Measurements from ENCODE around the gene TBC1D2B. TPM values are rescaled to one million over a fixed set of nuclear protein-coding genes. Genes with fewer than 3 reads are reported as not detected.
"Not testable (repeated sequence)": the region's sequence is repeated elsewhere in the genome, so short reads cannot be mapped to it uniquely, and the experiment has no call there.

The TBC1D2B gene
- polyA plus RNA-seq, 6 donors from 2014 or later = 1.7 to 5.5 (median 2.9) TPM

DNA sequence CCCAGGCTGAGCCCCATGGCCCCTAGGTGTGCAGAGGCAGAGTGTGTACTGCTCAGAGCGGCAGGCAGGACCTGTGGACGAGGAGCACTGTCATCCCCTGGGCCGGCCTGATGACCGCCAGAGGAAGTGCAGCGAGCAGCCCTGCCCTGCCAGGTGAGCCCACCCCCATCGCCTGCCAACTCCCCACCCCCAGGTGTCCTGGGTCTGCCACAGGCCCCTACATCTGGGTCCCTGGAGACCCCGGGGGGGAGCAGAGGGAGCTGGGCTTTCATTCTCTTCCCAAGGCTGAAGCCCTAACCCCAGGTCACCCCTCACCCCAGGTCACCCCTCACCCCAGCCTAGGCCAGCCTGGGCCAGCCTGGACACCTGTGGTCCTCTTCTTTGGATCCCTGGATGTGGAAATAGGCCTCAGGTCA is 93.1 kb downstream of the TBC1D2B start:
- Mint-ChIP-seq H3K9me3 (no peaks in the 10 kb centered on the region), H3K27me3 (peaks cover 3 to 18% (median 11%) of the 10 kb centered on the region in 3 donors), H3K36me3 (no peaks in the 10 kb centered on the region), H3K4me3 (no peak overlapping the region), H3K4me1 (peaks cover 0 to 13% (median 11%) of the 10 kb centered on the region in 3 donors), H3K27ac (no peak overlapping the region)
- DNase-seq (no peak), ATAC-seq (ENCODE audit: low read depth in 2 of 2) (no peak)

- DNase-seq (no peak), ATAC-seq (ENCODE audit: low read depth in 2 of 2) (no peak)
- Mint-ChIP-seq H3K27ac (peak overlapping the region in 2 of 6 donors; percentile 83 to 84), H3K4me1 (peaks cover 0 to 9% (median 7%) of the 10 kb centered on the region in 3 donors), H3K36me3 (no peaks in the 10 kb centered on the region), H3K9me3 (no peaks in the 10 kb centered on the region), H3K4me3 (no peak overlapping the region), H3K27me3 (peaks cover 3 to 18% (median 11%) of the 10 kb centered on the region in 3 donors)
Measured at GRCh38 chr15:77983708-77984445, 93.6 kb downstream of the TBC1D2B start.

DNA sequence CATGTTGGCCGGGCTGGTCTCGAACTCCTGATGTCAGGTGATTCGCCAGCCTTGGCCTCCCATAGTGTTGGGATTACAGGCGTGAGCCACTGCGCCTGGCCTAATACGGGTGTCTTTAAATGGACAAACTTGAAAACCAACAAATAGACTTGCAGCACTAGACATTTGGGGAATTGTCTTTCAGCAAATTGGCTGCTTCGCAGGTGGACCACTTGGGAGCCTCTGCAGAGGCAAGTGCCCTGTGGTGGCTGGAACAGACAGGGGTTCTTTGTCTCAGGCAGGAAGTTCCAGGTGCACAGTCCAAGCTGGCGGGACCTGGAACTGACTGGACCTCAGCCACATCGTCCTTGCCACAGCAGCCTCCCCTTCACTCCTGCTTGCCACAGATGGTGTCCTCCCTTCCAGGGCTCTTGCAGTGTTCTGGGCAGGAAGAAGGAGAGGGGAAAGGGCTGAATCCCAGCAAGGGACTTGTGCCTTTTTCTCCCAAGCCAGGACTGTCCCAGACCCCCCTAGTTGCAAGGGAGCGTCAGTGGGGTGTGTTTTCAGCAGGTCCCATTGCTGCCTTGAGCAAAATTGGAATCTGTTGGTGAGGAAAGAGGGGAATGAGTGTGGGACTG is 94.3 kb downstream of the TBC1D2B start:
- peak overlapping the region in 2 of 6 donors; percentile 10 to 84 for H3K27ac Mint-ChIP-seq
- no peaks in the 10 kb centered on the region for H3K36me3 Mint-ChIP-seq
- peaks cover 3 to 18% (median 11%) of the 10 kb centered on the region in 3 donors for H3K27me3 Mint-ChIP-seq
- peaks cover 0 to 8% (median 5%) of the 10 kb centered on the region in 3 donors for H3K4me1 Mint-ChIP-seq
- no peaks in the 10 kb centered on the region for H3K9me3 Mint-ChIP-seq
- no peak for ATAC-seq (ENCODE audit: low read depth in 2 of 2)
- no peak for DNase-seq
- no peak overlapping the region for H3K4me3 Mint-ChIP-seq

DNA sequence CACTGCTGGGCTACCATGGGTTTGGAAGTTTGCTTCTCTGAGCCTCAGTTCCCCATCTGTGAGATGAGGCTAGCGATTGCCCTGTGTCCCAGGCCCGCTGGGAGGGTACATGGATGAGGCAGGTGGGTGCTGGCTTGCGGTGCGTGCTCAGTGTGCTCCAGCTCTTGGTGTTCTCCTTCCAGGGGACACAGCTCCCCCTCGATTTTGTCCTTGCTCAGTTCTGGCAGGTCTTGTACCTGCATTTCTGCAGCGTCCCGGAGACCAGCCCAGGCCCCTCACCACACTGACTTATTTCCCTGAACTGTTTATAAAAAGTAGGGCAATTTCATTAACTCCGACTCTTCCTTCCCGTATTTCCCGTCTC is 95.4 kb downstream of the TBC1D2B start:
- Mint-ChIP-seq H3K36me3 (no peaks in the 10 kb centered on the region), H3K9me3 (no peaks in the 10 kb centered on the region), H3K27ac (no peak overlapping the region), H3K4me3 (no peak overlapping the region), H3K27me3 (peaks cover 3 to 18% (median 11%) of the 10 kb centered on the region in 3 donors), H3K4me1 (peaks cover 0 to 8% (median 5%) of the 10 kb centered on the region in 3 donors)
- ATAC-seq (ENCODE audit: low read depth in 2 of 2) (no peak), DNase-seq (no peak)

GRCh38 chr15:77981281-77982126 is 96.0 kb downstream of the TBC1D2B start:
- H3K27me3 Mint-ChIP-seq = peaks cover 3 to 18% (median 11%) of the 10 kb centered on the region in 3 donors
- peaks cover 0 to 8% (median 5%) of the 10 kb centered on the region in 3 donors for H3K4me1 Mint-ChIP-seq
- DNase-seq (no peak), ATAC-seq (ENCODE audit: low read depth in 2 of 2) (no peak)
- peak overlapping the region in 2 of 6 donors; percentile 65 to 76 for H3K27ac Mint-ChIP-seq
- no peaks in the 10 kb centered on the region for H3K36me3 Mint-ChIP-seq
- H3K4me3 Mint-ChIP-seq = no peak overlapping the region
- no peaks in the 10 kb centered on the region for H3K9me3 Mint-ChIP-seq

GRCh38 chr15:77980674-77981073 is 96.8 kb downstream of the TBC1D2B start:
- not testable (repeated sequence) for H3K4me3 Mint-ChIP-seq; H3K36me3 Mint-ChIP-seq; ATAC-seq (ENCODE audit: low read depth in 2 of 2); H3K9me3 Mint-ChIP-seq; DNase-seq; H3K4me1 Mint-ChIP-seq
- H3K27me3 Mint-ChIP-seq = peaks cover 3 to 12% (median 11%) of the 10 kb centered on the region in 3 donors
- H3K27ac Mint-ChIP-seq = peak overlapping the region in 1 of 6 donors; percentile 83

GRCh38 chr15:77980098-77980497 is 97.4 kb downstream of the TBC1D2B start:
- Mint-ChIP-seq H3K4me3 (no peak overlapping the region), H3K4me1 (peaks cover 0 to 8% (median 5%) of the 10 kb centered on the region in 3 donors), H3K9me3 (no peaks in the 10 kb centered on the region), H3K36me3 (no peaks in the 10 kb centered on the region), H3K27ac (peak overlapping the region in 1 of 6 donors; percentile 83), H3K27me3 (peaks cover 3 to 11% (median 10%) of the 10 kb centered on the region in 3 donors)
- DNase-seq (no peak), ATAC-seq (ENCODE audit: low read depth in 2 of 2) (no peak)

GRCh38 chr15:77979157-77979556 is 98.4 kb downstream of the TBC1D2B start:
- not testable (repeated sequence) for H3K4me1 Mint-ChIP-seq; DNase-seq; H3K36me3 Mint-ChIP-seq; H3K27me3 Mint-ChIP-seq; ATAC-seq (ENCODE audit: low read depth in 2 of 2); H3K4me3 Mint-ChIP-seq; H3K27ac Mint-ChIP-seq; H3K9me3 Mint-ChIP-seq

DNA sequence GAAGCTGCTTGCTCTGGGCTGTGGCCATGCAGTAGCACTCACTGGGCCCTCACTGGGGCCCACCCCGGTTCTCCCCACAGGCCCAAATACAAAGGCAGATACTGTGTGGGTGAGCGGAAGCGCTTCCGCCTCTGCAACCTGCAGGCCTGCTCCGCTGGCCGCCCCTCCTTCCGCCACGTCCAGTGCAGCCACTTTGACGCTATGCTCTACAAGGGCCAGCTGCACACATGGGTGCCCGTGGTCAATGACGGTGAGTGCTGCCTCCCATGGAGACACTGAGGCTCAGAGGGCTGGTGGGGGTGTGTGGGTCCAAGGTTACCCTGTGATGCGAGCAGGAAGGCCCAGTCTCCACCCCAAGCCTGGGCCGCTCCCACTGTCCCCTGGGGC is 98.8 kb downstream of the TBC1D2B start:
- H3K4me1 Mint-ChIP-seq; H3K27me3 Mint-ChIP-seq; H3K9me3 Mint-ChIP-seq; ATAC-seq (ENCODE audit: low read depth in 2 of 2); H3K36me3 Mint-ChIP-seq; DNase-seq; H3K27ac Mint-ChIP-seq; H3K4me3 Mint-ChIP-seq: not testable (repeated sequence)

GRCh38 chr15:77977903-77978758 is 99.4 kb downstream of the TBC1D2B start:
- H3K4me1 Mint-ChIP-seq; H3K27me3 Mint-ChIP-seq; ATAC-seq (ENCODE audit: low read depth in 2 of 2); H3K4me3 Mint-ChIP-seq; DNase-seq; H3K27ac Mint-ChIP-seq; H3K9me3 Mint-ChIP-seq; H3K36me3 Mint-ChIP-seq: not testable (repeated sequence)

DNA sequence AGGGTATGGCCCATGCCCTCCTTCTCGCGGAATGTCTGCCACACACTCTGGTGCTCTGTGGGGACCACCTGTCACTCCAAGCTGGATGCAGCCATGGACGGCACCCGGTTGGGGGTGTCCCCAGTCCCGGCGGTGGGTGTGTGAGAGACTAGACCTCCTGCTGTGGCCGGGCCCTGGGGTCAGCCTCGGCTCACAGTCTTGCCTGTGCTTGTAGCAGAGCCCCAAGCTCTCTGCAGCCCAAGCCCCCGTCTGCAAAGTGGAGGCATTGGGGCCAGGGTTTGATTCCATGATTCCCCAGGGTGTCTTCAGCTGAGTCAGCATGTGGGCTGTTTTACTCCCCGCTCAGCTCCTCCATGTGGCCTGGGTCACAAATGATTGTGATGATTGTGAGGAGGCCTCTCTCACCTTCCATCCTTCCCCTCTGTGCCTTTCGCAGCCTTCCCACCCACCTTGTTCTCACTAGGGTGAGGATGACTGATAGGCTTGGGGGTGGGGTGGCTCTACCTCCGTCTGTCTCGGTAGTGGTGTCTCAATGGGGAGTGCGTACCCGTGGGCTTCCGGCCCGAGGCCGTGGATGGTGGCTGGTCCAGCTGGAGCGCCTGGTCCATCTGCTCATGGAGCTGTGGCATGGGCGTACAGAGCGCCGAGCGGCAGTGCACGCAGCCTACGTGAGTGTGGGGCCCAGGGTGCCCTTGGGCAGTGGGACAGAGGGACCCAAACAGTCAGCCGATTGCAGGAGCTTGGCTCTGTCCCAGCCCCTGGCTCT is 100.6 kb downstream of the TBC1D2B start:
- H3K27ac Mint-ChIP-seq; DNase-seq; H3K36me3 Mint-ChIP-seq; H3K27me3 Mint-ChIP-seq; ATAC-seq (ENCODE audit: low read depth in 2 of 2); H3K9me3 Mint-ChIP-seq; H3K4me1 Mint-ChIP-seq: not testable (repeated sequence)
- peak overlapping the region in 1 of 8 donors; percentile 44 for H3K4me3 Mint-ChIP-seq

DNA sequence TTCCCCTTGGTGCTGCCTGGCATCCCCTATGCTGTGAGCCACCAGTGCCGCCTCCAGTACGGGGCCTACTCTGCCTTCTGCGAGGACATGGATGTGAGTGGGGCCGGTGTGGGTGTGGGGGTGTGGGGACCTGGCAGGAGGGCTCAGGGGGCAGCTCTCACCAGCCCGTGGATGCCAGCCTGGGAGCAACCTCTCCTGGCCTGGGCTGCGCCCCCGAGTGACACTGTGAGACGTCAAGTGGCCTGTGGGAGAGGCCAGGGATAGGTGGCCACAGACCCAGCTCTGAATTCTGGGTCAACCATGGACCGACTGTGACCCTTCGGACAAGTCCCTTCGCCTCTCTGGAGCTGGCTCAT is 101.4 kb downstream of the TBC1D2B start:
- H3K9me3 Mint-ChIP-seq, DNase-seq: not testable (repeated sequence)

More for the DNA sequence above, 101.4 kb downstream of the TBC1D2B start:
- H3K27me3 Mint-ChIP-seq; H3K4me1 Mint-ChIP-seq; H3K36me3 Mint-ChIP-seq; H3K4me3 Mint-ChIP-seq; H3K27ac Mint-ChIP-seq; ATAC-seq (ENCODE audit: low read depth in 2 of 2): not testable (repeated sequence)

Measured in naive B cell (primary cell).